ENCODE results near the gene ABCA8. TPM values are rescaled to one million over a fixed set of nuclear protein-coding genes. Genes with fewer than 3 reads are reported as not detected.

ABCA8 gene
- 0.24 to 0.54 TPM (median 0.33 TPM) in 5 replicates for total RNA-seq (2022; extraction: Qiagen RNA extraction)

GRCh38 chr17:68955181-68955841 lies at the start of gene ABCA8:
TSS of gene ABCA8 (minus strand) at chr17:68955392. CDS start at chr17:68942034, 13,358 bp downstream.

Other genes with a start within 250 kb of the ABCA8 start
- gene ABCA9, start 105.5 kb upstream of the ABCA8 start, total RNA-seq (2022; extraction: Qiagen RNA extraction), result not detected in 5 replicates
- gene ABCA6, start 186.5 kb upstream of the ABCA8 start, total RNA-seq (2022; extraction: Qiagen RNA extraction), result 0.03 to 0.16 TPM in 2 of 5 replicates, not detected in the others